HG03097 (cell line): ENCODE measurements around the gene FAM120B.
"Not testable (repeated sequence)": the region's sequence is repeated elsewhere in the genome, so short reads cannot be mapped to it uniquely, and the experiment has no call there.

ENCODE experiments used
- ATAC-seq: cut with Tn5 transposase; IDR thresholded peaks from one replicate; pipeline ENCODE4 v1.9.1; 2021; ENCODE audit not compliant: unreplicated experiment, low FRiP score

The FAM120B gene

GRCh38 chr6:170296423-170296745 lies 10.2 kb upstream of the FAM120B start:
- ATAC-seq, result no peak

DNA sequence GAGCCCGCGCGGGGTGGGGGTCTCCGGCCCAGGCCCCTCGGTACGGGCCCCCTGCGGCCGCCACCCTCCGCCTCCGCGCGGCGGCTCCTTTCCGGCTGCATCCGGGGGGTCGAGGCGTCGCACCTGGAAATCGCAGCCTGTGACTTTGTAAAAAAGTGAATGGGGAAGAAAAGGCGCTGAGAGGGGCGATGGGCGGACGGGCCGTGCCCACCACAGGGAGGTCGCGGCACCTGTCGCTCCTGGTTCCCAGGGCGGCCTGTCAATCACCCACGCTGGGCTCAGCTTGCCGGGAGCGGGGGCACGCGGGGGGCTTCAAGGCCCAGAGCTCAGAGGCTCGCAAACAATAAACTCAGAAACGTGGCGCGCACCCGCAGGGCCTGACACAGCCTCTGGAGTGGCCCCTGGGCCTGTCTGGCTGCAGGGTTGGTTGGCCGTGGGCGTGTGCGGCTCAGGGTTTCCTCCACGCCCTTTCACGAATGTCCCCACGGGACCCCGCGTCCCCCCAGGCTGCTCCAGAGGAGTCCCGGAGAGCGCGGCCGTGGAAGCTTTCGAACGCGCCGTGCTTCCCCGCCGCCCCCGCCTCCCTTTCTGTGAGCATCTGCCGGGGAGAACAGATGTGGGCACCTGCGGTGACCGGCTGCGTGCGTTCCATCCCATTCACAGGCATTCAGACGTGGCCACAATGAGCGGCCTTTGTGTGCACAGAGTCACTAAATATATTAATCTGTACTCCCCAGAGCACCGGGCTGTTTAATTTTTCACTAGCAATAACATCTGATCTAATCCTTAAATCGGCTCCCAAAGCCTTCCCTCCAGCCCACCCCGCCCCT lies 9.6 kb upstream of the FAM120B start:
- no peak for ATAC-seq

DNA sequence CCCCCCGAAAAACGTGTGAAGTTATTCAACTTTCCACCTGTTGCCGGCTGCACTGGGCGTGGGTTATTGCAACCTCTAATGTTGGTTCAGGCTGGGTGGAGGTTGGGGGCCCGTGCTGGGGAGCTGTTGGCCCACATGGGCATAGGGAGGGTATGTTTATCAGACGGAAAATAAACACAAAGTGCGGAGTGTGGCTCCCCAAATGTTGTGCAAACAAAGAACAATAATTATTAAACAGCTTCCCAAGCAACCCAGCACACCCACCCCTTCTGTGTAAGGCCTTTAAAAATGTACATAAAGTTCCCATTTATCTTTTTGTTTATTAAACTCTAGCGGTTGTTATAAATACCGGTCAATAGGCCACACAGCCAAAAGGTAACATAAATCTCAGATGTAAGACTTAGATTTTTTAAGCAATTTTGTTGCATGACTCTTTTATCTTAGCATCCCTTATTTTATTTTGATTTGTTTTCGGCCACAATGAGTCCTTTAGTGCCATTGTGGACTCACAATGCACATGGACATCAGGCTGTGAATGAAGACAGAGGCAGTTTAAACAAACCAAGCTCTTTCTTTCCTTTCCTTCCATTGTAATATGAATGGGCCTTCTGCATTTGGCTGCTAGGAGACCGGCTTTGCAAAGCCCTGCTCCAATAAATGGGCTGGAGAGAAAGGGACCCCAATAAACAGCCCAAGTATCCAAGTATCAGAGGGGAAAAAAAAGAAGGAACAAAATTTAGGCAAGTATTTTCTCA lies 8.8 kb upstream of the FAM120B start:
- no peak for ATAC-seq

- no peak for ATAC-seq
Measured at GRCh38 chr6:170298688-170299087, 7.9 kb upstream of the FAM120B start.

GRCh38 chr6:170301184-170301583 lies 5.4 kb upstream of the FAM120B start:
- ATAC-seq, result no peak

GRCh38 chr6:170305805-170306323 lies 694 bp upstream of the FAM120B start:
- ATAC-seq, result no peak

DNA sequence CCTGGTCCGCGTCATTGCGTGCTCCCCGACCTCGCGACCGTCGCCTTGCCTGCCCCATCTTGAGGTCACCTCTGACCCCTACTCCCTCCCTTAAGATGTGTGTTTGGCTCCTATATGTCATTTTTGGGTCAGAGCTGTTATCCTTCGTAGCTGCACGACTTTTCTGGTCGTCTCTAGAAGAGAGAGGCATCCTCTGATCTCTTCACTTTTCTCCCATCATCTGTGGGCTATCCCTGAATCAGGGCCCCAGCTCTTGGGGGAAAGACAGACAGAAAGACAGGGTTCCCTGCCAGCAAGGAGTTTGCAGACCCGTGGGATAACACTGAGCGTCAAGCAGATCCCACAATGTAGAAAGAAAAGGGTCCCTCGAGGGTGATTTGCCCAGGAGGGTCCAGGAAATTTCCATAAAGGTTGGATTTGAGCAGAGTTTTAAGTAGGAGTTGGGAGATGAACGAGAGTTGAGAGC lies 555 bp downstream of the FAM120B start:
- ATAC-seq, result no peak

DNA sequence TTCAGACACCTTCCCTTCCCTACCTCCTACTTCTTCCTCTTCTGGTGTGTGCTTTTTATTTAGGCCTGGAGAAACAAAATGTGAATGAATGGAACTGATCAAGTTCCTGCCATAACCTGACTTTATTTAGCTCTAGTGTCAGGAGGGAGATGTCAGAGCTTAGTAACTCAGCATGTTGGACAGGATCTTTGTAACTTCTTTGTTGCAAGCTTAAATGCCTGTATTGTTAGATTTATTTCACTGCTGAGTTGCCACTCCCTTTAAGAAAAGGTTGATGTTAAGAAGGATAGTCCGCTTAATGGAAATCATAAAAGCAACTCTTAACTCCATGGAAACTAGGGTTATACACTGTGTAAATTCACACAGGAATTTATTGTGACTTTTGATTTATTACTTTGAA lies 2.2 kb downstream of the FAM120B start:
- no peak for ATAC-seq

DNA sequence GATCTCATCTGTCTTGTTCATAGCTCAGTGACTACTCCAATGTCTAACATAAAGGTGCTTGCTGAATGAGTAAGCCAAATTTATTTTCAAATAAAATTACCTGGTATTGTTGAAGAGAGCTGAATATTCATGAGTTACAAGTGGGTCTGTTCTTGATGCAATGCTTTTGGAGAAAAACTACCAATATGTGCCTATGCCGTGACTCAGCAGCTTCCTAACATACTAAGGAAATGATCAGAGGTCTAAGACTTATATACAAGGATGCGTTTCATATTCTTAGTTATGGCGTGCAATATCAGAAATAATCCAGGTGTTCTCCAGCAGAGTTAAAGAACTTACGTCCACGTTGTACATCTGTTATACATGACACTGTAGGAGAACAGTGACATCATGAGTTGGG lies 5.1 kb downstream of the FAM120B start:
- ATAC-seq, result no peak

DNA sequence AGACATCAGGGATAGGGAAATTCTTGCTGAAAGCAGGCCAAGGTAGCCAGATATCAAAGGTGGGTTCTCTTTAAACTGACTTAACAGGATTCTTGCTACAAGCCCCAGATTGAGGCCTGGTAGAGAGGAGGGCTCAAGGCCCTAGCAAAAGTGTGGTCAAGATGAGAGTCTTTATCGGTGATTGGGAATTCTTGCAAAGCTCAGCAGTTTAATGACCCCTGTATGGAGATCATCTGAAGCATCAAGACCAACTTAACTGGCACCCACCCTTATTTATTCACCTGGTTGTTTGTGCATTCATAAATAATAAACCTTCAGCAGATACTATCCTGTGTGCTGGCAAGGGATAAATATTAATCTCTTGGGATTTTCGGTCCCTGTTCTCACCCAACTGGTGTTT lies 6.3 kb downstream of the FAM120B start:
- no peak for ATAC-seq

DNA sequence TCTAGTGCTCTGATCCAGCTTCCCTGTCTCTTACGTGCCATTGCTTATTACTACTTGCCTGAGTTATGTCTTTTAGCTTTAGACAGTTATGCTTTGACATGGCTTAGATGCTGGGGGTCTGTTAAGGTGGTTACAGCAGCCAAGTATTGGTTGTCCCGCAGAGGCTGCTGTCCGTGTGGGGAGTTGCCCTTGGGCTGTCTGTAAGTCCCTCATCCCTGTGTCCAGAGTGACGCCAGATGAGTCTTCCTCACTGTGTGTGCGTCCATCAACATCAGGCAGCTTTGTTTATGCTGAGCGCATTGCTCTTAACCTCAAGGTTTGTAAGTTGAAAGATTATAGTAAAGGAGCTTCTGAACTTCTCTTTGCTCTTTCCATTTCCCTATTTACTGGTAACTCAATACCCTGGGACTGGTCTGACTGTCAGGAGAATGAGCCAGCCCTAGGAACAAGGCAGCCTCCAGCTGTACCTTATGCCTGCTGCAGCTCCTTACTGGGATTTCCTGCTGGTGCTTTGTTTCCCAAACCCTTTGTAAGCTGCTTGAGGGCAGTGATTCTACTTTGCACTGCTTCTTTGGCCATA lies 7.2 kb downstream of the FAM120B start:
- no peak for ATAC-seq

DNA sequence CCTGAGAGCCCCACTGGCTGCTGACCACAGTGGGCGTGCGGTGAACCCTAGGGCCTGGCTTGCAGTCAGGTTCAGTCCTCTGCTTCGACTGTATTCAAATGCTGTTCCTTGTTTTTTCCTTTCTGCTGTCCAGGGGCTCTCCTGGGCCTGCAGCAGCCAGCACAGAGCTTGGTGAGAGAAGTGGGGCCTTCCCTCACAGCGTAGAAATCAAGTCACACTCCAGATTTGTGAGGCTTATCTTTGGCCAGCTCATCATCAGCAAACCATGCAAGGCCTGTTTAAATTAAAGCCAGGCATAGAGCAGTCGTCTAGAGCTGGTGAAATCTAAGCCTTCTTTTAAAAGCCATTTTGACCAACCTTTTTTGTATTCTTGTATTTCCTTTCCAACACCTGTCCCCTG lies 8.4 kb downstream of the FAM120B start:
- ATAC-seq, result no peak

DNA sequence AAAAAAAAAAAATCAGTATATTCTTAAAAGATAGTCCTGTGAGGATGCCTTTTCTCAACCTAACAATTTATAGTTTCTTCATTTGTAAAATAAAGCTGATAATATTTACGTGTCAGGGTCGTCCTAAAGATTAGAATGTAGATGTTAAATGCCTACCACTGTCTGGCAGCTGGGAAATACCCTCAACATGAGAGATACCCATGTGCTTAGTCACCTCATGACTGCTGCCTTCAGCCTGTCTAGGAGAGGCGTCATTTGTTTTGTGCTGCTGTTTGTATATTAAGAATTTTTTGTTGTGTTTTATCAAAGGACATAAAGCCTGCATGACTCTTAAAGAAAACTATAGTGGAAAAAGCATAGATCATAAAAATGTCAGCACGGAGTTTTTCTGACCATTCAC lies 9.5 kb downstream of the FAM120B start:
- no peak for ATAC-seq

- no peak for ATAC-seq
Measured at GRCh38 chr6:170317076-170317475, 10.5 kb downstream of the FAM120B start.

- ATAC-seq, result no peak
Measured at GRCh38 chr6:170317718-170318117, 11.2 kb downstream of the FAM120B start.

DNA sequence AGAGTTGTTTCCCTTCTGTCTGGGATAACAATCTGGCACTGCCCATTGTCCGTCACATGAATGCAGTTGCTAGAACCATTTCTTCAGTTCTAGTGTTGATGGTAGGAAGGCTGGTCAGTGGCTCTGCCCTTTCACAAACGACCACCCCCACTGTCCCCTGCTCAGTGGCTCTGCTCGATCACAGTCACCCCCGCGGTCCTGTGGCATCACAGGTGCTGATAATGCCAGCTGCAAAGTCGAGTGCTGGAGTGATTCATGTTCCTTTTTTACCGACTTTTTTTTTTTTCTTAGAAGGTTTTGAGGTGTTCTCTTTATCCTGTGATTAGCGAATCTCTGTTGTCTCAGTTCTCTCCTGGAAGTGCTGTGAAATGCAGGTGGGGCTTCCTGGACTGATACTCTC lies 22.8 kb downstream of the FAM120B start:
- ATAC-seq, result no peak

DNA sequence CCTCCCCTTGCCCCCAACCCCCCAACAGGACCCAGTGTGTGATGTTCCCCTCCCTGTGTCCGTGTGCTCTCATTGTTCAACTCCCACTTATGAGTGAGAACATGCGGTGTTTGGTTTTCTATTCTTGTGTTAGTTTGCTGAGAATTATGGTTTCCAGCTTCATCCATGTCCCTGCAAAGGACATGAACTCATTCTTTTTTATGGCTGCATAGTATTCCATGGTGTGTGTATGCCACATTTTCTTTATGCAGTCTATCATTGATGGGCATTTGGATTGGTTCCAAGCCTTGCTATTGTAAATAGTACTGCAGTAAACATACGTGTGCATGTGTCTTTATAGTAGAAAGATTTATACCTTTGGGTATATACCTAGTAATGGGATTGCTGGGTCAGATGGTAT lies 28.6 kb downstream of the FAM120B start:
- not testable (repeated sequence) for ATAC-seq

- no peak for ATAC-seq
Measured at GRCh38 chr6:170344631-170345576, 38.3 kb downstream of the FAM120B start.

DNA sequence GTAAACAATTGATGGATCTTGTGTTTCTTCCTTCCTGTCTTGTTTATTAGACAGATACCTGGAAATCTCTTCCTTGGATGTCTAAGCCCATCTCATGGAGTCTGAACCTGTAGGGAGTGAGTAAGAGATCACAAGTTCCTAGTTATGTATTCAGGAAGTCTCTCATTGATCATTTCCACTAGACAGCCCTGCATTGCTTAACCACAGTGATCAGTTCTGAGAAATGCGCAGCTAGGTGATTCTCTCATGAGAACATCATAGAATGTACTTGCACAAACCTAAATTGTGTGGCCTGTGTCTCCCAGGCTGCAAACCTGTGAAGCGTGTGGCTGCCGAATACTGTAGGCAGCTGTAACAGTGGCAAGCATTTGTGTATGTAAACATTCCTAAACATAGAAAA lies 39.1 kb downstream of the FAM120B start:
- ATAC-seq, result no peak

- ATAC-seq, result no peak
Measured at GRCh38 chr6:170346649-170347048, 40.1 kb downstream of the FAM120B start.
